A549 treated with GW870086 at 1 μM for 4 hours (cell line): Measurements from ENCODE around the gene DOP1A. TPM values are rescaled to one million over a fixed set of nuclear protein-coding genes. Genes with fewer than 3 reads are reported as not detected.

ENCODE experiments used
- total RNA-seq: library from RNA; stranded (reverse); fragments of 200-300 nt; extraction: Qiagen RNA extraction; gene quantifications from 5 replicates; pipeline ENCODE4 v1.2.3, GENCODE V29; 2022; ENCODE audit warnings: low read depth

DOP1A gene, protein sequence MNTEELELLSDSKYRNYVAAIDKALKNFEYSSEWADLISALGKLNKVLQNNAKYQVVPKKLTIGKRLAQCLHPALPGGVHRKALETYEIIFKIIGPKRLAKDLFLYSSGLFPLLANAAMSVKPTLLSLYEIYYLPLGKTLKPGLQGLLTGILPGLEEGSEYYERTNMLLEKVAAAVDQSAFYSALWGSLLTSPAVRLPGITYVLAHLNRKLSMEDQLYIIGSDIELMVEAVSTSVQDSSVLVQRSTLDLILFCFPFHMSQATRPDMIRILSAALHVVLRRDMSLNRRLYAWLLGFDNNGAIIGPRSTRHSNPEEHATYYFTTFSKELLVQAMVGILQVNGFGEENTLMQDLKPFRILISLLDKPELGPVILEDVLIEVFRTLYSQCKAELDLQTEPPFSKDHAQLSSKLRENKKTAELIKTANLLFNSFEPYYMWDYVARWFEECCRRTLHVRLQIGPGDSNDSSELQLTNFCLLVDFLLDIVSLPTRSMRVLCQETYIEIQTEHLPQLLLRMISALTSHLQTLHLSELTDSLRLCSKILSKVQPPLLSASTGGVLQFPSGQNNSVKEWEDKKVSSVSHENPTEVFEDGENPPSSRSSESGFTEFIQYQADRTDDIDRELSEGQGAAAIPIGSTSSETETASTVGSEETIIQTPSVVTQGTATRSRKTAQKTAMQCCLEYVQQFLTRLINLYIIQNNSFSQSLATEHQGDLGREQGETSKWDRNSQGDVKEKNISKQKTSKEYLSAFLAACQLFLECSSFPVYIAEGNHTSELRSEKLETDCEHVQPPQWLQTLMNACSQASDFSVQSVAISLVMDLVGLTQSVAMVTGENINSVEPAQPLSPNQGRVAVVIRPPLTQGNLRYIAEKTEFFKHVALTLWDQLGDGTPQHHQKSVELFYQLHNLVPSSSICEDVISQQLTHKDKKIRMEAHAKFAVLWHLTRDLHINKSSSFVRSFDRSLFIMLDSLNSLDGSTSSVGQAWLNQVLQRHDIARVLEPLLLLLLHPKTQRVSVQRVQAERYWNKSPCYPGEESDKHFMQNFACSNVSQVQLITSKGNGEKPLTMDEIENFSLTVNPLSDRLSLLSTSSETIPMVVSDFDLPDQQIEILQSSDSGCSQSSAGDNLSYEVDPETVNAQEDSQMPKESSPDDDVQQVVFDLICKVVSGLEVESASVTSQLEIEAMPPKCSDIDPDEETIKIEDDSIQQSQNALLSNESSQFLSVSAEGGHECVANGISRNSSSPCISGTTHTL (N-terminal part only)
- 2.2 to 3.5 TPM (median 2.8 TPM) in 5 replicates for total RNA-seq

DNA sequence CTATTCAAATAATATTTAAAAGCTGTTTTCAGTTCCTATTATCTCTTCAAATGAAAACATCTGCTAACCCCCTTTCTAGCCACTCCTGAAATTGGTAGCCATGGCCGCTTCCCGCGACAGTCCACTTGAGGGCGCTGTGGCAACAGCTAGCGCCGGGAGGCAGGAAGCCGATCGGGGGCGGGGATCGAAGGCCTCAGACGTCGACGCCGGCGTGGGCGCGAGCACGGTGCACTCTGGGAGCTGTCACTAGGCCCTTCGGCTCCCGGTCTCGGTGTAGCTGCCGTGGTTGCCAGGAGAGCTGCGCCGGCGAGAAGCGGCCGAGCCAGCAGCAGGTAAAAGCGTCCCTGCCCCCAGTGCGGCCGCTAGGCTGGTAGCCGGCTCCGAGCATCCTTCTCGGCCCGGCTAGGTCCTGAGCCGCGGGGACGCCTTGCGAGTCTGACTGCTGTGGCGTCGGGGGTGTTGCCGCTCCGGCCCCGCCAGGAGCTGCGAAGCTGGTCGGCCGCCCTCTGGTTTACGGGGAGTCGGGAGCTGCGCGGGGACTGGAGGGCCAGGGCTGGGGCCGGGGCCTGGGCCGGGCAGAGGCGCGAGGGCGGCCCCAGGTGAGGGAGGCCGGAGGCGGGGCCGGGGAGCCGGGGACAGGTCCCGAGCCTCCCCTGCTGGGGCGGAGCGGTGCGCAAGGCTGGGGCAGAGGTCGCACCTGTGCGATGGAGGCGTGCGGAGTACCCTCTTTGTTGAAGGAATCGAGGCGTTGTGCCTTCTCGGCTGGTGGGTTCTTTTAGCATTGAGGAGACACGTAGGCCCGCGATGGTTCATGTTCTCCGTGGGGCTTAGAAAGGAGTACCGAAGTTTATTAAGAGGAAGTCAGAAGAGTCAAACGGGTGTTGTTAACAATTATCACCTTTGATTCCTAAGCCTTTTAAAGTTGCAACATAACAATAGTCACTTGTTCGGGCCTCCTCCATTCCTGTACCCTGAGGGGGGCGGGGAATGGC, at the start of gene DOP1A:
Gene DOP1A (plus strand): TSS at position 224 of the 992 bp plus-strand sequence. CDS start 29,307 bp downstream, outside the sequence.

DNA sequence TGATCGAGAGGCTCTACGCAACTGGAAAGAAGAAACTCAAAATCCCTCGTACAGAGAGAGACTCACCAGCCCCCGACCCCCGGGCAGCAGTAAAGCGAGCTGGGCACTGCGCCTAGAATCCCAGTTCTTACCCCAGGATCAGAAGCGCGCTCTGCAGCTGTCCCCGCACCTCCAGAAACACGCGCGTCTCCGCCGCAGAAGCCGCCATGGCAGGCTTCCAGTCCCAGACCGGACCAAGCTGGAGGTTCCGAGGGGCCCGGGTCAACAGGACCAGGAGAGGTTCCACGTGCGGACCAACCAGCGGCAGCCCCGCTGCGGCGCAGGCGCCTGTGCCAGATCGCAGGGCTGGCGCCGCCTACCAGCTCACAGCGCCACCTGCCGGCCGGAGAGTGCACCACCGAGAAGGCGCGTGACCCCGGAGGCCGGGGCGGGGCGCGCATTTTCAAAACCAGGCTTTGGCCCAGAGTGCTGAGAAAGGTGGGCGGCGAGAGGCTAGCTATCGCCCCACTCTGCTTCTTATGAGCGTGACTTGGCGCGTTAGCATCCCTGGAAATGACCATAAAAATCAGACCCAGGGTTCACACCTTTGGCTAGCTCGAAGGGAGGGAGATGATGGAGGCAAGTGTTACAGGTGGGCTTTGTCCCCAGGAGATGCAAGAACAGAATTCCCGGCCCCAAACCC, 1.8 kb upstream of the DOP1A start, which contains the start of gene UBE3D:
Gene UBE3D (minus strand): TSS at position 331 of the 682 bp plus-strand sequence. CDS start 123 bp downstream, at position 208.

DNA sequence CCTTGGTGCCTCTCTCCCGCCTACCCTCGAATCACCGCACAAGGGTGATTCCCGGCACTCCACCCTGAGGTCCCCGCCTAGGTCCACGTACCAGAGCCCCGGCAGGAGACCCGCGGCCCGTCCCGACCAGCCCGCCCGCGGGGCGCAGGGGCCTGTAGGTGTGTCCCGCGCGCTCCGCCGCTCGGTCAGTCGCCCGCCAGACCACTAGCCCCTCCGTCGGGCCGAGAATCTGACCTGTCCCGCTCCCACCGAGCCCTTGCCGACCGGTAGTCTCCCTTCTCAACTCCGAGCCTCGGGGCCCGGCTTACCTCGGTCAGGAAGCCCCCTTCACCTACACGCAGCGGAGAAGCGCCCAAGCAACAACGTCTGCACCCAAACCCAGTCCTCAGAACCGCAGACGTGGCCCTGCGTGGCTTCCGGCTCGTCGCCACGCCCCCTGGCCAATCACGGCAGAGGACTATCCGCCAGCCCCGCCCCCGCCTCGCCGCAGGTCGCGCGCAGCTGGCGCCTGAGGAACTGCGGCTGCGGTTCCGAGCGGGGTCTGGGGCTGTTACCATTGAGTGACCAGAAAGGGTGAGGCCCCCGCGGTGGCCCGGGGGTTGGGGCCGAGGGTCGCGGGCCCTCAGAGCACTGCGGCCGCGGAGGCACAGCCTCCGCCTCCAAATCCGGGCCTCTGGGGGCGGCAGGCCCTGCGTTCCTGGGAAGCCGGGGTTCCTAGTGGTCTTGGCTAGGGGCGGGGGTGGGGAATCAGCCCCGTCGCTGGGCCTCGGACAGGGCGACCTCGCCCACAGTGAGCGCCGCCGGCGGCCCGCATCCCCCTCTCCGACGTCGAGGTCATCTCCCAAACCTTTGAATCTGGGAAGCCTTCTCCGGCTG, 125.6 kb downstream of the DOP1A start, which contains the start of the genes PGM3 and RWDD2A:
Gene PGM3 (minus strand): TSS at position 395 of the 876 bp plus-strand sequence. CDS start 2,253 bp downstream, outside the sequence.
Gene RWDD2A (plus strand): TSS at position 487 of the 876 bp plus-strand sequence. CDS start 1,095 bp downstream, outside the sequence.

Other genes with a start within 250 kb of the DOP1A start
- 3.3 to 3.9 TPM (median 3.8 TPM) in 5 replicates for gene UBE3D, start 1.8 kb upstream of the DOP1A start, total RNA-seq
- gene PGM3, start 125.6 kb downstream of the DOP1A start, total RNA-seq = 20.7 to 35.1 TPM (median 28.0 TPM) in 5 replicates
- gene RWDD2A, start 125.7 kb downstream of the DOP1A start, total RNA-seq = 1.3 to 2.0 TPM (median 1.8 TPM) in 5 replicates